HEK293 (cell line): ENCODE measurements around the gene COL6A6.
A peak's percentile ranks its signal among the peaks of the same experiment; 100 is the strongest.

Experiments
- CTCF ChIA-PET: fragments of 350-600 bp; formaldehyde crosslinking; extraction: SDS; loops from one replicate; lab custom pipeline; 2021; ENCODE audit warnings: antibody characterized with exemption; lab: Yijun Ruan, JAX
- POLR2A ChIA-PET: fragments of 300-600 bp; formaldehyde crosslinking; extraction: SDS; loops from one replicate; lab custom pipeline; 2020; ENCODE audit warnings: antibody characterized with exemption, inconsistent platforms; lab: Yijun Ruan, JAX
- H3K27ac ChIP-seq: fragments of 200-500 bp; sonication (Bioruptor generic); 2 replicates; pipeline ENCODE4 v1.5.1; 2014; ENCODE audit warnings: low read depth, low read length, control low read depth, inconsistent platforms; ENCODE audit errors: extremely low read depth
- H3K36me3 ChIP-seq, 2 experiments: fragments of 200-500 bp in 1 of 2; sonication (Bioruptor generic) in 1 of 2; 1 replicate in 1 of 2; 2 replicates in 1 of 2; pipeline ENCODE4 v1.5.1; 2014 to 2017; ENCODE audit warnings: inconsistent platforms in 2 of 2, low read length in 2 of 2; ENCODE audit not compliant: control insufficient read depth in 2 of 2, insufficient read depth in 1 of 2
- H3K4me1 ChIP-seq: fragments of 200-500 bp; sonication (Bioruptor generic); 2 replicates; pipeline ENCODE4 v1.5.1; 2014; ENCODE audit warnings: mild to moderate bottlenecking, low read length, inconsistent platforms; ENCODE audit not compliant: control insufficient read depth, insufficient read depth
- H3K4me3 ChIP-seq: 2 replicates; pipeline ENCODE4 v1.5.1; 2011; ENCODE audit warnings: low read depth, mild to moderate bottlenecking, control low read depth, low read length, moderate library complexity
- H3K9me3 ChIP-seq: fragments of 200-500 bp; sonication (Bioruptor generic); 2 replicates; pipeline ENCODE4 v1.5.1; 2014; ENCODE audit warnings: low read depth, low read length, inconsistent platforms; ENCODE audit not compliant: control insufficient read depth, insufficient read depth
- BCL11A ChIP-seq: fragments of 450-650 bp; formaldehyde crosslinking; IDR thresholded peaks from 2 replicates; pipeline ENCODE4 v1.5.1; 2016; ENCODE audit warnings: low read depth, missing biosample characterization, missing genetic modification characterization
- CTCF ChIP-seq: fragments of 450-650 bp; formaldehyde crosslinking; IDR thresholded peaks from 2 replicates; pipeline ENCODE4 v1.5.1; 2016; ENCODE audit warnings: missing biosample characterization, missing genetic modification characterization
- EGR2 ChIP-seq: fragments of 450-650 bp; formaldehyde crosslinking; IDR thresholded peaks from 2 replicates; pipeline ENCODE4 v1.5.1; 2016; ENCODE audit warnings: low read depth, missing biosample characterization, missing genetic modification characterization
- GLIS2 ChIP-seq: fragments of 450-650 bp; formaldehyde crosslinking; IDR thresholded peaks from 2 replicates; pipeline ENCODE4 v1.5.1; 2016; ENCODE audit warnings: missing biosample characterization, missing genetic modification characterization
- HIC1 ChIP-seq: fragments of 450-650 bp; formaldehyde crosslinking; IDR thresholded peaks from 2 replicates; pipeline ENCODE4 v1.5.1; 2016; ENCODE audit warnings: missing biosample characterization, missing genetic modification characterization
- PATZ1 ChIP-seq: fragments of 450-650 bp; formaldehyde crosslinking; IDR thresholded peaks from 2 replicates; pipeline ENCODE4 v1.5.1; 2016; ENCODE audit warnings: missing biosample characterization, missing genetic modification characterization
- SETDB1 ChIP-seq: IDR thresholded peaks from one replicate; pipeline ENCODE4 v1.6.1; 2017; ENCODE audit warnings: mild to moderate bottlenecking, low read length, moderate library complexity, mixed read lengths; ENCODE audit not compliant: insufficient read length
- SP3 ChIP-seq: fragments of 450-650 bp; formaldehyde crosslinking; IDR thresholded peaks from 2 replicates; pipeline ENCODE4 v1.5.1; 2016; ENCODE audit warnings: missing biosample characterization, missing genetic modification characterization
- SP7 ChIP-seq: fragments of 450-650 bp; formaldehyde crosslinking; IDR thresholded peaks from 2 replicates; pipeline ENCODE4 v1.5.1; 2016; ENCODE audit warnings: missing biosample characterization, missing genetic modification characterization
- TCF7L2 ChIP-seq: IDR thresholded peaks from 2 replicates; pipeline ENCODE4 v1.6.1; 2011; ENCODE audit warnings: low read depth, mild to moderate bottlenecking, inconsistent platforms, low read length, moderate library complexity, borderline replicate concordance
- ZBTB20 ChIP-seq: fragments of 450-650 bp; formaldehyde crosslinking; IDR thresholded peaks from 2 replicates; pipeline ENCODE4 v1.5.1; 2016; ENCODE audit warnings: missing biosample characterization, missing genetic modification characterization
- ZBTB26 ChIP-seq: fragments of 450-650 bp; formaldehyde crosslinking; optimal IDR thresholded peaks from 2 replicates; pipeline ENCODE3; 2016; ENCODE audit warnings: missing biosample characterization, mild to moderate bottlenecking, missing genetic modification characterization
- ZFHX2 ChIP-seq: fragments of 450-650 bp; formaldehyde crosslinking; conservative IDR thresholded peaks from 2 replicates; pipeline ENCODE4 v1.5.1; 2016; ENCODE audit warnings: missing biosample characterization, missing genetic modification characterization
- ZFP3 ChIP-seq: fragments of 450-650 bp; formaldehyde crosslinking; IDR thresholded peaks from 2 replicates; pipeline ENCODE4 v1.5.1; 2016; ENCODE audit warnings: low read depth, missing biosample characterization, missing genetic modification characterization
- ZIC2 ChIP-seq: fragments of 450-650 bp; formaldehyde crosslinking; IDR thresholded peaks from 2 replicates; pipeline ENCODE4 v1.5.1; 2016; ENCODE audit warnings: missing biosample characterization, missing genetic modification characterization
- ZNF114 ChIP-seq: fragments of 450-650 bp; formaldehyde crosslinking; IDR thresholded peaks from 2 replicates; pipeline ENCODE4 v1.5.0; 2017; ENCODE audit warnings: missing biosample characterization, missing genetic modification characterization
- ZNF138 ChIP-seq: fragments of 450-650 bp; formaldehyde crosslinking; IDR thresholded peaks from 2 replicates; pipeline ENCODE4 v1.5.1; 2016; ENCODE audit warnings: missing biosample characterization, missing genetic modification characterization, borderline replicate concordance
- ZNF26 ChIP-seq: fragments of 450-650 bp; formaldehyde crosslinking; IDR thresholded peaks from 2 replicates; pipeline ENCODE4 v1.5.1; 2016; ENCODE audit warnings: missing biosample characterization, missing genetic modification characterization
- ZNF335 ChIP-seq: fragments of 450-650 bp; formaldehyde crosslinking; conservative IDR thresholded peaks from 2 replicates; pipeline ENCODE4 v1.5.1; 2016; ENCODE audit warnings: missing biosample characterization, missing genetic modification characterization
- ZNF341 ChIP-seq: fragments of 450-650 bp; formaldehyde crosslinking; IDR thresholded peaks from 2 replicates; pipeline ENCODE4; 2016; ENCODE audit warnings: low read depth, missing biosample characterization, missing genetic modification characterization
- ZNF366 ChIP-seq: fragments of 450-650 bp; formaldehyde crosslinking; conservative IDR thresholded peaks from 2 replicates; pipeline ENCODE4 v1.5.1; 2016; ENCODE audit warnings: missing biosample characterization, missing genetic modification characterization
- ZNF488 ChIP-seq: fragments of 450-650 bp; formaldehyde crosslinking; IDR thresholded peaks from 2 replicates; pipeline ENCODE4 v1.5.1; 2016; ENCODE audit warnings: missing biosample characterization, missing genetic modification characterization
- ZNF768 ChIP-seq: fragments of 450-650 bp; formaldehyde crosslinking; IDR thresholded peaks from 2 replicates; pipeline ENCODE4 v1.5.1; 2018; ENCODE audit warnings: missing biosample characterization, mild to moderate bottlenecking, missing genetic modification characterization
- ZNF777 ChIP-seq: fragments of 450-650 bp; formaldehyde crosslinking; IDR thresholded peaks from 2 replicates; pipeline ENCODE4 v1.5.1; 2017; ENCODE audit warnings: missing biosample characterization, missing genetic modification characterization, borderline replicate concordance

Gene COL6A6

GRCh38 chr3:130516645-130517512 lies at the start of gene COL6A6:
COL6A6 (plus strand) TSS chr3:130517177; CDS start chr3:130560365, 43,188 bp downstream.
- ChIA-PET POLR2A (no interaction called here), CTCF (no interaction called here)
- Histone ChIP-seq H3K9me3 (no peaks in the 10 kb centered on the region), H3K4me3 (peak within 1 kb of the TSS; percentile 34), H3K27ac (no peak within 1 kb of the TSS), H3K36me3 (no peaks in the 10 kb centered on the region), H3K4me1 (no peaks in the 10 kb centered on the region)
- peak; percentile 56 for TF ChIP-seq SP3
- peak; percentile 78 for TF ChIP-seq ZIC2 (tag by site-specific recombination)
- TF ChIP-seq ZNF114 (tag by site-specific recombination) = no peak
- TF ChIP-seq ZFP3 = no peak
- TF ChIP-seq ZNF366 (tag by site-specific recombination) = no peak
- TF ChIP-seq GLIS2 = peak; percentile 4; the same call in 1 of the 2 replicates
- no peak for TF ChIP-seq ZNF777
- TF ChIP-seq ZNF768 (tag by site-specific recombination) = no peak
- 0 out of 2 replicates have a peak, but pooled peaks have one; percentile 10 for TF ChIP-seq SP7 (tag by site-specific recombination)
- peak; percentile 61 for TF ChIP-seq ZFHX2
- TF ChIP-seq ZNF335 = peak; percentile 94
- TF ChIP-seq TCF7L2 = no peak
- peak; percentile 74 for TF ChIP-seq ZNF341 (tag by site-specific recombination)
- no peak for TF ChIP-seq BCL11A (tag by site-specific recombination)
- TF ChIP-seq ZNF26 (tag by site-specific recombination) = no peak
- no peak for TF ChIP-seq ZNF488
- peak; percentile 53; the same call in 1 of the 2 replicates for TF ChIP-seq ZBTB20 (tag by site-specific recombination)
- peak; percentile 16; the same call in 1 of the 2 replicates for TF ChIP-seq EGR2
- no peak for TF ChIP-seq ZNF138 (tag by site-specific recombination)
- no peak for TF ChIP-seq SETDB1
- TF ChIP-seq ZBTB26 (tag by site-specific recombination) = peak; percentile 65
- 0 out of 2 replicates have a peak, but pooled peaks have one; percentile 11 for TF ChIP-seq CTCF (tag by site-specific recombination)
- TF ChIP-seq HIC1 (tag by site-specific recombination) = no peak; the same call in 1 of the 2 replicates
- TF ChIP-seq PATZ1 = peak; percentile 35; the same call in 1 of the 2 replicates
